GM18508 (cell line): ENCODE results near the gene MMP27.

Source experiments
- ATAC-seq: cut with Tn5 transposase; IDR thresholded peaks from one replicate; pipeline ENCODE4 v1.9.1; 2021; ENCODE audit warnings: moderate number of reproducible peaks; ENCODE audit not compliant: insufficient read depth, unreplicated experiment

The MMP27 gene

DNA sequence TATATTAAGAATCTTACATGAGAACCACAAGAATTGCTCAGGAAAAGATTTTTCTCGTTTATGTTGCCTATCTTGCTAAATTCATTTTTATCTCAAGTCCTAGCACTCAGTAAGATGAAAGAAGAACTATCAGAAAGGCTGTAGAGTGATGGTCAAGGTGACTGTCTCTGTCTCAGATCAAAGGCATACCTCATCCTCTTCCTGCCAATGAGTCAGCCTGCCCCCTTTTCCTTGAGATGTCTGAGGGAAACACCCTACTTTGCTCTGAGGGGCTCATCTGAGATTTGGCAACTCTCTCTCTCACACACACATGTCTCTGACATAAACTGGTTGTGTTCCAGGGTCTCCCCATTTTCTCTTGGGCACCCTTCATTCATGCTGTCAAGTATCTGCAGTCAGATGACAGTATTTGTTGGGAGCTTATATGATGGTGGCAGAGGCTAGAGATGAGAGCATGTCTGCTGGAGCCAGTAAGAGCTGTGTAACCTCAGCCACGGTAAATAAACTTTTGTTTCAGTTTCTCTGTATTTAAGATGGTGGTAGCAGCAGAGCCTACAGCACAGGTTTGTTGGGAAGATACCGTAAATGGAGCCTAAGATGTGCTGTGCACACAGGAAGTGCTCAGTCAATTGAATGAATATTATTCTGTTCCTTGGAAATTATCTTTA is 1.6 kb downstream of the MMP27 start:
- no peak for ATAC-seq

DNA sequence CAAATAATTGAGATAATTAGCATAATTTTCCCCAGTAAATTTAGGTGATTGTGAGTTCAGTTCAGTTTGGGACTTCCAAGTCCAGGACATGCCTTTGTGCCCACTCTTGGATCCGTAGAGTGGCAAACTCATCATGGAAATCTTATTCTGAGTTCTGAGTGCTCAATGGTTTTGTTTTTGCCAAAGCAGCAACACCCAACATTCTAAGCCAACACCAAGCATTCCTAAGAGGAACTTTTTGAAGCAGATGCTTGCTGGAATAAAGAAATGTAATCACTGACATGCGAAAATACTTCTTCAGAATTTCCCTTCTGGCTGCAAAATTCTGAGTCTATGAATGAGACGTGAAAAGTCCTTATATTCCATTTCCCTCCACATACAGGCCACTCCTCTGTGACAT is 10.4 kb downstream of the MMP27 start:
- no peak for ATAC-seq

DNA sequence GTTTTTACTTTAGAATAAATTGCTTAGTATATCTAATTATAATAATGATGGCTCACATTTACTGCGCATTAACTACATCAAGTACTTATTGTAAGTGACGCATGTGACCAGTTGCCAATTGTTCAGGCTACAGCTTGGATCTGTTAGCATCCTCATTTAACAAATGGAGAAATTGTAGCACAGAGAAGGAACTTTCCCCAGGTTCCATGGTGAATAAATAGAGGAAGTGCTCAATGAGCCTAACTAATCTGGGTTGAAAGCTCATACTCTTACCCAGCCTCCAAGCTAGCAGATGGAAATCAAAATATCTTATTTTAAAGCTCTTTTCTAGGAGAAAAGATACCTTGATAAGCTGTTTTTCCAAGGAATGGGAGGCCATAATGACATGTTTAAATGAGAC is 19.8 kb downstream of the MMP27 start:
- ATAC-seq = no peak

DNA sequence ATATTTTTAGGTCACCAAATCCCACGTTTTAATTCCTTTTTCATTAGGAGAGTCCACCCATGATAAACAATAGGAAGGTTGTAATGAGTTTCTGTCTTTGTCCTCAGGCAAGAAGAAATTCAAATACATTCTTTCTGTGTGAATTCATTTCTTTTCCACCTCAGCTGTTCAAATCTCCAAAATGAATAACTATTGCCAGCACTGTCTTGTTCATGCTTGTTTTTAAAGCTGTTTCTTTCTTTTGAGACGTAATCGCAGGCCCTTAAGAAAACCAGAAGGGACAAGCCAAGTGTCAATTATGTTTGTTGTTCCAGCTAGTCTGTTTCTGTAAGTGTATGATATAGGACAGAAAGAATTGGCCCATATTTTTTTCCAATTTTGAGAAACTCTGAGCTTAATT is 20.2 kb downstream of the MMP27 start:
- no peak for ATAC-seq

DNA sequence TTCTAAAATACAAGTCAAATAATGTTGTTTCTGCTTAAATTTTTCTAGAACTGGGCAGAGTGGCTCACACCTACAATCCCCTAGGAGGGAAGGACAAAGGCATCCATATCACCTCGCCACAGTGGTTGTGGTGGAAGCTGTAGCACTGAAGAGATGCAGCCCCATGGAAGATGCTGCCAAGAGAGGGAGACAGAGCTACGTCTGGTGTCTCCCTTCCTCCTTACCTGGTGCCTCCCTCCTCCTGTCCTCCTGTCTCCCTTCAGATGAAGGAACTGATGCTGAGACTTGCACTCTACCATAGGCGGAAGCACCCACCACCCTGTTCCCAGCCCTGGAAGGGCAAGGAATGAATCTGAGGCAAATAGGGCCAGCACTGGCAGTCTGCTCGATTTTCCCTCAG is 22.3 kb downstream of the MMP27 start:
- no peak for ATAC-seq

DNA sequence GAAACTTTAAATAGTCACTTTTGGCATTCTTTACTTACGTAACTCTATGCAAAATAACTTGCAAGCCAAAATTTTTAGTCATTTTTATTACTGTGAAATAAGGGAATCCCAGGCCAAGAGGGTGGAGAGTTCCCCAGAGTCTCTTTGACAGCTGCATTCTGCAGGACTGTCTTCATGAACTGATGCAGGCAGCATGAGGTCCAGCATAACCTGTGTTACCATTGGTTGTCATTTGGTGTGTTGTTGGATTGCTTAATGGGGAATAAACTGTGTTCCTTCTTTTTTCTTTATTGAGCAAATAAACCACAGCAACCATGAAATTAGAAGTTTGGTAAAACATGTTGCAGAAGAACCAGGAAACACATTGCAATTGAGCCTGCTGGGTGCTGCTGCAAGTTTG is 24.6 kb downstream of the MMP27 start:
- ATAC-seq = no peak

DNA sequence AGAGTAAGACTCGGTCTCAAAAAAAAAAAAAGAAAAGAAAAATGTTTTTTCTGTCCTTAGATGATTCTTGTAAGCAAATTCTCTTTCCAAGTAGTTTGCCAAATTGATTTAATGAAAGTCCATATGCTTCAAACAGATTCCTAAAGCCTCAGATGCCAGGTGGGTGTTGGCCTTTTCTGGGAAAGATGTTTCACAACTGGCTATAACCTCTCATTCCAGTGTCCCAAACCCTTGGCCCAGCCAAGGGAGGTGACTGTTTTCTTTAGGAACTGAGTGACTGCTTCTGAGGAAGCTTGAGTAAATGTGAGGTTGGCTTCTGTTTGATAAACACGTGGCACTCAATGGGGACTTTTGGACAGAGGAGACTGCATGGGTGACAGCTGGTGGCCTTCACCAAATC is 27.5 kb downstream of the MMP27 start:
- no peak for ATAC-seq

DNA sequence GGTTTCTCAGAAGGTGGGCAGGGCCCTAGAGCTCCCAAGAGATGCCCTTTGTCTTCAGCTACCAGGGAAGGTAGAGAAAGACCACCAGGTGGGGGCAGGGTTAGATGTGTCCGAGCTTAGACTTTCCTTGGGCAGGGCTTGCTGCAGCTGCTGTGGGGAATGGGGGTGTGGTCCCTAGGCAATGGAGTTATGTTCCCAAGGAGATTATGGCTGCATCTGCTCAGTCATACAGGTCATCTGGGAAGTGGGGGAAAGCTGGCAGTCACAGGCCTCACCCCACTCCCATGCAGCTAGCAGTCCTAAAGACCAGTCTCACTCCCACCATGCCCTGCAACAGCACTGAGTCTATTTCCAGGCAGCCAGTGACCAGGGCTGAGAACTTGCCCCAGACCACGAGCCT is 29.5 kb downstream of the MMP27 start:
- ATAC-seq = no peak

DNA sequence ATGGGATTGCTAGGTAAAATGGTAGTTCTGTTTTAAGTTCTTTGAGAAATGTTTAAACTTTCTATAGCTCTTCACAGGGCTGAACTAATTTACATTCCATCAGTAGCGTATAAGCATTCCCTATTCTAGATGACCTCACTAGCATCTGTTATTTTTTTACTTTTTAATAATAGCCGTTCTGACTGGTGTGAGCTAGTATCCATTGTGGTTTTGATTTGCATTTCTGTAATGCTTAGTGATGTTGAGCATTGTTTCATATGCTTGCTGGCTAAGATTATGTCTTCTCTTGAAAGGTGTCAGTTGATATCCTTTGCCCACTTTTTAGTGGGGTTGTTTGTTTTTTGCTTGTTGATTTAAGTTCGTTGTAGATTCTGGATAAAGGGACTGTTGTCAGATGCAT is 35.9 kb downstream of the MMP27 start:
- peak; percentile 55 for ATAC-seq

DNA sequence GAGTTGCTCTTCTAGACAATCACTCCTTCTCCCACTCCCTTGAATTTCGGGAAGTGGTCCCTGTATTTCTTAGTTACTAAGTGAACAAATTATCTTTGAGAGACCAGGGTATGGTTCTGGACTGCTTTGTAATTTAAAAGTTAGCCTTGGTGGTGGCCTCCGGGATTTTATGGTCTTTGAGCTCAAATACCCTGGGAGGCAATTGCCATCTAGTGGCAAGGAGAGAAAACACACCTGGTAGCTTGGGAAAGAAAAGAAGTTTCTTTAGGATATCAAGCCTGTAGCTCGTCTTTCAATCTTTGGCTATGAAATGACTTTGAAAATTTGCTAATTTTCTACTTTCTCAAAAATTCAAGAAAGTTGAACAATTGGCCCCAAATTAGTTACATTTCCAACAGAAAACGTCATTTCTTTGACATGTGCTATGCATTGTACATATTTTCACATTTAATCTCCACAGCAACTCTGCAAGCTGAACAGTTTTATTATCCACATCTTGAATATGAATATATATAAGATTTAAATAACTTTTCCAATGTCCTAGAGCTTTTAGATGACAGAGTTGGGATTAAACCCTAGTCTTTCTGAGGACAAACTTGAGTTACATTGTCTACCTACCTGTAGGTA is 39.1 kb downstream of the MMP27 start:
- no peak for ATAC-seq

DNA sequence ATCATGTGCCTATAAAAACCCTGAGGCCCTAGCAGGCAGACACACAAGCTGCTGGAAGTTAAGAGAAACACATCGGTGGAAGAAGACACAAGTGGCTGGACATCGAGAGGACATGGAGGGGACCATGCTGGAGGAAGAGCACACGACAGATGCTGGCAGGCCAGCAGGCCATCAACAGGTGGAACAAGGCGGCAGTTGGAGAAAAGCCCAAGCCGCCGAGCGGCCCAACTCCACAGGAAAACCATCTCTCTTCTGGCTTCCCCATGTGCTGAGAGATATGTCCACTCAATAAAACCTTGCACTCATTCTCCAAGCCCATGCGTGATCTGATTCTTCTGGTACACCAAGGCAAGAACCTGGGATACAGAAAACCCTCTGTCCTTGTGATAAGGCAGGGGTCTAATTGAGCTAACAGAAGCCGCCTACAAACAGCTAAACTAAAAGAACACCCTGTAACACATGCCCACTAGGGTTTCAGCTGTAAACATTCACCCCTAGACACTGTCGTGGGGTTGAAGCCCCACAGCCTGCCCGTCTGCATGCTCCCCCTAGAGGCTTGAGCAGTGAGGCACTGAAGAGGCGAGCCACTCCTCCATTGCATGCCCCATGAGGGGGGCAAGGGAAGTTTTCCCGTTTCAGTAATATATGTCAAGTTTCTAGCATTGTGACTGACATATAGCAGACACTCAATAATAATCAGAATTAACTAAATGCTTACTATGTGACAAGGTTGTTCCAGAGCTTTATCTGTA is 41.4 kb downstream of the MMP27 start:
- no peak for ATAC-seq

DNA sequence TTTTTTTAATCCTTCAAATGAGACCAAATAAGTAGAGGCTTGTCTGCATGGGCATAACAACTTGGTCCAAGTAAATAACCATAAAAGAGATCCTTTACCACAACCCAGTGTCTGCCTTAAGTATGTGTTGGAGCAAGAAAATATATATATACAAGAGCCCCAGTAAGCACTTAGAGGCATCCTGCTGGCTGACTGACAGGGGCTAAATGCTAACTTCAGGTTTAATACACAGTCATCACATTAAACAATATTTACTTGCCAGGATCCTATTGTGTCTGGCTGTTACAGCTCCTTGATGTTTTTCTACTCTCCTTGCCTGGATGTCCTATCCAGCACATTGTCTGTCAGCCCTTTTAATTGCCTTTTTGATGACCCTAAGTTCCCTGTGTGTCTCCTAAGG is 43.0 kb downstream of the MMP27 start:
- ATAC-seq = no peak

DNA sequence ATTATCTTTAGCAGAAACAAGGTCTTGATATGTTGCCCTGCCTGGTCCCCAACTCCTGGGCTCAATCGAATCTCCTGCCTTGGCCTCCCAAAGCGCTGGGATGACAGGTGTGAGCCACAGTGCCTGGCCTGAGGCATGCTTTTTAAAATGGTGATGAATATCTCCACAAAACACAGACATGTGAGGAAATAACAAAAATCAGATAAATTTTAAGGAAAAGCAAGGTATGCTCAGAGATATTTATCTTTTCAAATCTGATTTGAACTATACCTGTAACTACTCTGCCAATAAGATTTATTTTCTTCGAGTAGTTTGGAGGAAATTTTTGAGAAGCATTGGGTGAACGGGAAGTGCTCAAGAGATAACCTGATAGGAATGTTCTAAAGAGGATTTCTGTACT is 44.5 kb downstream of the MMP27 start:
- ATAC-seq = no peak

DNA sequence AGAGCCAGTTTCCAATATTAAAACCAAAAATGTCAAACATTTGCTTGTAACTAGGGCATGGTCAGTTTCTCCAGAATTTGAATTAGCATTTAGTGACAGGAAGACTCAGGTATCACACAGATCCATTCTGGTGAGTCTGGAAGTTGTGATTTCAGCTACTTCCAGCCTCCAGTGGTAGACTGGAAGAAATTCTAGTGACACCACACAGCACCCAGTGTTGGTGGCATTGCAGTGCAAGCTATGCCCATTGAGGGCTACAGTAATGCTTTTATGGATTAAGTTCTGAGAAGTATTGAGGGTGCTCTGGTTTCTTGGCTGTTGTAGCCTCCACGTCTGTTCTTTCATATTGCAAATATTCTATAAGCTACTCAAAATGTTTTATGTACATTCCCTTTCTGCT is 49.0 kb downstream of the MMP27 start:
- no peak for ATAC-seq

DNA sequence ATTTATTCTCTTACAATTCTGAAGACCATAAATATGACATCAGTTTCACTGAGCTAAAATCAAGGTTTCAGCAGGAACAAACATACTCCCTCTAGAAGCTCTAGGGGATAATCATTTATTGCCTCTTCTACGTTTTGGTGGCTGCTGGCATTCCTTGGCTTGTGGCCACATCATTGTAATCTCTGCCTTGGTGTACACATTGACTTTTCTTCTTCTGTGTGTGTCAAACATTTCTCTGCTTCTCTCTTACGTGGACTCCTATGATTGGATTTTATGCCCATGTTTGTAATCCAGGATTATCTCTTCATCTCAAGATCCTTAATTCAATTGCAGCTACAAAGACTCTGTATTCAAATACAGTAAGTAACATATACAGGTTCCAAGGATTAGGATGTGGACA is 50.0 kb downstream of the MMP27 start:
- no peak for ATAC-seq

DNA sequence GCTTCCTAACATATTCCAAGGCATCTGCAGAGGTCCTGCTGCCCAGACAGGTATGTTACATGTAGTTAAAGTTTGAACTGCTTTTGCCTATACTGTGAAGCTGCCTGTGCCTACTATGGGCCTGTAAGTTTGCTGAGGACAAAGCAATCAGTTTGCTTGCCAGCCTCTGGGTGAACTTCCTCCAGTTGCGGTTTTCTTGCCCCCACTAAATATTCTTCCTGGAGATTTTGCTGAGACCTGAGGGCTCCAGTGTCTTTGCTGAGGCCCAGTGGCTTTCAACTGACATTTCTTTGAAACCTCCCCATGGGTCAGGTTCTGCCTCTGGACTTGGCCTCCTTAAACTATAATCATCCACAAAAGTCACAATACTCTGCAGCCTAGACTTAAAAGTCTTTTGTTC is 50.8 kb downstream of the MMP27 start:
- ATAC-seq = no peak

DNA sequence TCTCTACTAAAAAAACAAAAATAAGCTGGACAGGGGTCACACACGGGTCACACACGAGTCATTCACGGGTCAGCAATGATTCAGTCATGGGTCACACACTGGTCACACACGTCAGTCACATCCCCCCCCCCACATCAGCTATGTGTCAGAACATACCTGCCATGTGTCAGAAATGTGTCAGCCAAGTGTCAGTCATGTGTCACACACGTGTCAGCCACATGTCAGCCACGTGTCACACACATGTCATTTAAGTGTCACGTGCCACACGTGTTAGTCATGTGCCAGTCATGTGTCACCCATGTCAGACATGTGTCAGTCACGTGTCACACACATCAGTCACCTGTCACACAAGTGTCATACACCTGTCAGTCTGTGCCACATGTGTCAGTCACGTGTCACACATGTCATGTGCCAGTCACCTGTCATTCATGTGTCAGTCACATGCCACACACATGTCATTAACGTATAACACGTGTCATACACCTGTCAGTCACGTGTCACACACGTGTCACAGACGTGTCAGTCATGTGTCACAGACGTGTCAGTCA is 51.8 kb downstream of the MMP27 start:
- ATAC-seq = no peak

DNA sequence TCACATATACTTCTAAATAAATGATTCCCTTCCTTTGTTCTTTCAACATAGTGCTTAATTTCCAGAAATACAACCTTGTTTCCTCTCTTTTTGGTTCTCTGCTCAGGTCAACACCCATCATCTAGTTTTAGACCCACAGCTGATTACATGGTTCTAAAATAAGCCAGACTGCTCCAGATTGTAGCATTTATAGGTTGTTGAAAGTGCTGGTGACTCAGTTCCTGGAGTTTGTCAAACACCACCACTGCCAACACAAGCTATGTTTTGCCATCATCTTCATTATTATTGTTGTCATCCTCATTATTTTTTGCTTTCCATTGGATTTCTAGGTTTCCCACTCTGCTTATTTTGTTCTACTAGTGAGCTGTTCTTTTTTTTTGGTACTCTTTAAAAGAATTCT is 58.1 kb downstream of the MMP27 start:
- ATAC-seq = no peak

DNA sequence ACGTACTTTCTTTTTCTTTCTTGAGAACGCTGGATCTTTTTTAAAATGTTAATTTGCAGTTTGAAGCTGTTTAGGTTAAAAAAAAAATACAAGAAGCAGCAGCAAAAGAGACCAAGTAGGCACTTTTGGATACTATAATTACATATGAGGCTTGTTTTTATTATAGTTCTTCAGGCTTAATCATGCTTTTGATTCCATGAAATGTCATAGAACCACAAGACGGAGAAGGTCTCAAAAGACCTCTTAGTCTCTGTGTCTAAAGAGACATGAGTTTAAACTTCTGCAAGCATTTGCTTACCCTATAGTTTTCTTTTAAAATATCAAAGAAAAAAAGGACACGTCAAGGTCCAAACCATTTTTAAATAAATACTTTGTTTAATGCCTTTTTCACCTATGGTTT is 61.6 kb downstream of the MMP27 start:
- no peak for ATAC-seq
